SHP77 (cell line): ENCODE data around the gene PLB1.
"Not testable (repeated sequence)": the region's sequence is repeated elsewhere in the genome, so short reads cannot be mapped to it uniquely, and the experiment has no call there.

ENCODE experiments used
- DNase-seq, 2 experiments: peaks; one replicate each; lab custom pipeline; 2025; lab: John Stamatoyannopoulos, UW

PLB1 gene

DNA sequence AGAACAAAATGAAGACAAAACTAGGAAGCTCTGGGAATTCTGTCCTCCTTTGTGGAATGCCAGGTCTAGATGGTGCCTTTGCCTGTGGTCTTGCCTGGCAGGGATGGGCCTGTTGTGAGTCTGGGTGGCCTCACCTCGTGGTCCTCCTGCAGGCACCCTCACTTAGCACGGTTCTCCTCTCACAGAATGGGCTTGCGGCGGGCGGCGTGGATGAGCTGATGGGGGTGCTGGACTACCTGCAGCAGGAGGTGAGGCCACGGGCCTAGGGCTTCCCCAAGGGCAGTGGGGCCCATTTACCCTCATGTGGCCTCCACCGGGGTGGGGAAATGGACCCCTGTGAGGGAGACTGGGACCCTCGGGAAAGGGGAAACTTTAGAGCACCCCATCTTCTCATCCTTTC, 42.3 kb downstream of the PLB1 start:
- DNase-seq: no peak

DNA sequence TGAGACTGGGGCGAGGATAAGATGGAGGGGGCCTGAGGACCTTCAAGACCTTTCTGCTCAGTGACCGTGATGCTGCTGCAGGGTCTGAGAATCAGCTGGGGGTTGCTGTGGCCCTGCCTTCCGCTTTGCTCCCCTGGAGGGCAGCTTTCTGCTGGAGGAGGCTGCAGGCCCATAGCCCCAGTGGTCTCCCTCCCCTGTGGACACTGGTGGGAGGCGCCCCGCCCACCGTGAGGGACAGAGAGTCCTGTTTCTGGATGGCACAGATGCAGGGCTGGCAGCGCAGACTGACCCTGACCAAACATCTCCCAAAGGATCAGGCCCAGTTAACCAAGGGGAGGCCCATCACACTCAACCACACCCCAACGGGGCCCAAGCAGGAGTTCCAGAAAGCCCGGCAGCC, 42.8 kb downstream of the PLB1 start:
- DNase-seq: no peak

DNA sequence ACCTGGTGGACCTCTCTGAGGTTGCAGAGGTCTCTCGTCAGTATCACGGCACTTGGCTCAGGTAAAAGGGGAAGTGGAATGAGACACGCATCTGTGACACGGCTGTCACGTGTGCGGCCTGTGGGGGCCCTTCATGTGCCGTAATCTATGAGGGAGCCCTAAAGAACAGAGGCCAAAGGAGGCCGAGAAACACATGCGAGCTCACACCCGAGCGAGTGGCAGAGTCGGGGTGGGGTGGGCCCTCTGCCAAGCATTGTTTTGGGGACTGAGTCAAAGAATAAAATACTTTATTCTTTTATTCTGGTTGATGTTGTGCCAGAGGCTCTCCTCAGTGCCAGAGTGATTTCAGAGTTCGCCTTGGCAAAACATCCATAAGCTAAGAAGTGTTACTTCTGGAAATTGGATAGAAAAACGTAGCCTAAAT, 43.3 kb downstream of the PLB1 start:
- no peak for DNase-seq

DNA sequence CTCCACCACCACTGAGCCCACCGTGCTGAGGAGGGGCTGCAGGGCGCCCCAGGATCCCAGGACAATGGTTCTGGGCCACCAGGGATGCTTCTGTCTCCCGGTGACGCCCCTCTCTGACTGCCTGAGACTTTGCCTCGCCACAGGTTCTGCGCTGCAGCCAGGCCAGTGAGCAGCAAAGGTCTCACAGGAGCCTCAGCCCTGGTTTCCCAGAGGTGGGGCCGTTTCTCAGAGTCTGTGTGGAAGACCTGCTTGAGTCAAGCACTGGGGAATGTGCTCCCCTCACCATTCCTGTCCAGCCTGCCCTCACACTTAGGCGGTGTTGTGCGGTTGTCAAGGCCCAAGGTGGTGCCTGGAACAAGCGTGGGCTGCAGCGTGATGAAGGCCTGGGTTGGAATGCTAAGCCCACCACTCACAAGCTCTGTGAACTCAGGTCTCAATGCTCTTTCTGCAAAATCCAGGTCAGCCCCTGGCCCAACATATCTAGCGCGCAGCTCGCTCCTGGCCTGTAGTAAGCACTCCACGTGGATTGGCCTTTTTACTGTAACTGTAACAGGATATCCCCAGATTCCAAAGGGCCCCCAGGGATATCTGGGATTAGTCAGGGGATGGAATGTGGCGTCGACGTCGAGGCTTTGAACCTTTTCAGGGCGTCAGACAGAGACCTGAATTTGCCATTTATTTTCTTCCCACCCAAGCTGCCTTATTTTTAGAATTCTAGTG, 47.6 kb downstream of the PLB1 start:
- no peak for DNase-seq

DNA sequence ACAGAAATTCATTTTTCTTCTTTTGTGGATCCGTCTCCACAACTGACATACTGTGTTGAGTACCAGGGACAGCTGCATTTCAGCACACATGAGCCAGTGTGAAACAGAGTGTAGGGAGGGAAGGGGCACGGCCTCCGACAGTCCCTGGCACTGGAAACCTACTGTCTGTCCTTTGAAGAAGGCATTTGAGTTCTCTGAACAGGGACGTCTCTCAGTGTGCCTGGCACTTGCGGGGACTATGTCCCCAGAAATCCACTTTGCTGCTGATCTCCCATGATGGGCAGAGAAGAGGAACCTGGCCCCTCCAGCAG, 48.1 kb downstream of the PLB1 start:
- no peak for DNase-seq

DNA sequence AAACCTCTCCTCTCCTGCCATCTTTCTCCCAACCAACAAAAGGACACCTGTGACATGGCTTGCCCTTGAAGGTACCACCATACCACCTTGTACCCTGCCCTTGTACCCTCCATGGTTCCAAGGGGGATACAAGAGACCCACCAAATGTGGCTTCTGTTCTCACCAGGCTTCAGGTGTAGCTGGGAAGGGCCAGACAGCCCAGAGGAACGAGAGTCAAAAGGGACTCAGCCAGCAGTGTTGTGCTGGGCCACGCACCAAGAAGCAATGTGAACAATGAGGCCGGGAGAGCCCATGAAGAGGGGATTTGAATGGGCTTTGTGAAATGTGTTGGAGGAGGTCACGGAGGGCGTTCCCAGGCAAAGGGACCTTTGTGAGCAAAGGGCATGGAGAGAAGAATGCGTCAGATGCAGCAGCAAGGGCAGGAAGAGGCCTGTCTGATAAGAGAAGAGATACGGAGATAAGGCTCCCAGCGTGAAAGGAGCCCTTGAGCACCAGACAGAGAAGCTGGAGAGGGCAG, 48.6 kb downstream of the PLB1 start:
- no peak for DNase-seq

DNA sequence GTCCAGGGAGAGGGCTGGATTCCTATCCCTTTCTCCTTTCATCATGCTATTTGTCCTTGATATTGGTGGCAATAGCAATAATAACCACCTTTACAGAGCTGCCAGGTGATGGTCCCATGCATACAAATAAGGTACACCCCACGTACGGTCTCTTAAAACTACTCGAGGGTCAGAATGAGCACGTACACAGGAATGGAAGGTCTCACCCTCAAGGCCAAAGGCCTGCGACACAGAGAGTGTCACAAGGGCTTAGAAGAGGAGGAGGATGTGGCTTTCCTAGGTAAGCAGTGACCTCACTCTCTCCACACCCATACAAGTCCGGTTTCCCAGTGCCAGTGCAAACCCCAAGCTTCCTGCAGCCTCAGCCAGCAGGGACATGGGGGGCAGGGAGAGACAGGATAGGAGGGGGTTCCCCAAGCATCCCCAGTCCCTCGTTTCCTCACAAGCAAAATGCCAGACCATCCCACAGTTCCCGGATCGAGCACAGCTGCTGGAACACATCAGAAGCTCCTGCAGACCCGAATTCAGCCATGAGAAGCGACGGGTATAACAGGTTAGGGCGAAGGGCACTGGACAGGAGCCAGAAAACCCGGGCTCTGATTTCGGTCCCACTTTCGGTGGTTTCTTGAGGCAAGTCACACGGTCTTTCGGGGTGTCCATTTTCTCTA, 49.2 kb downstream of the PLB1 start:
- DNase-seq: no peak

DNA sequence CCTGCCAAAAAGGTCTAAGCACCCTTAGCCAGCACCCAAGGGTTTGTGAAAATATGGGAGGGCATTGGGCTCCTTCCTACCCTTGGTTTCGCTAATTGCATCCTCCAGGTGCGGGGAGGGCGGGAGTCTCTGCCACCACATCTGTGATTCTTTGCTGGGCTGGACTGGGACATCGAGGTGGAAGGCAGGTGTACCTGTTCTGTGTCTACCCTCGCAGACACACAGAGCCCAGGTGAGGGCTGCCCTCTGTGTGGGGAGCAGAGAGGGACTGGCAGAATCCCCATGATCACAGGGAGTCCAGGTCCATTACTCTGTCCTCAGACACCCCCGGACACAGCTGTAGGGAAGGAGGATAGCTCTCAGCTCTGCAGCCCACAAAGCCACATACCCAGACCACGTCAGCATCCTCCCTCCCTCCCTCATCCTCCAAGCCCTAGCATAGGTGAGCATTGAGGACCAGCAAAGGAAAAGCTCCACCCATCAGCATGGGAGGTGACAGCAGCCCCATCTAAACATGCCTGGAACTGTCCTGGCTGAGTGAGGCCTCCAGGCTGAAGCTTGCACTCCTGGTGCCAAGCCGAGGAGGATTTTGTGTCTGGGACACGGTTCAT, 49.8 kb downstream of the PLB1 start:
- no peak for DNase-seq

DNA sequence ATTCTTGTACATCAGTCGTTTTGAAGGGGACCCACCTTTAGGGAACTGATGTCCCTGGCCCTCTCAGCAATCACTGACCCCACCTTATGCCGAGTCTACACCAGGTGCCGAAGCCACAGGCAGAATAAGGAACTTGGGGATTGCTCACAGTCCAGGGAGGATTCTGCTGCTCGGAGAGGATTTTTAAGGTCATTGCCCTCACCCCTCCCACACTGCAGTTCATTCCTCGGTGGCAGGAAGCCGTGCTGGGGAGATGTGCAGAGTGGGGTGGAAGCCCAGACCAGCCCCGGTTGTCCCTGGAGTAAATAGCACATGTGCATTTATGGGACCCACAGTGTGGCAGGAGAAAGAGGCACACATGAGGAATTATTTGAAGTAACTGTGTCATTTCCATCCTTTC, 50.4 kb downstream of the PLB1 start:
- DNase-seq: no peak

DNA sequence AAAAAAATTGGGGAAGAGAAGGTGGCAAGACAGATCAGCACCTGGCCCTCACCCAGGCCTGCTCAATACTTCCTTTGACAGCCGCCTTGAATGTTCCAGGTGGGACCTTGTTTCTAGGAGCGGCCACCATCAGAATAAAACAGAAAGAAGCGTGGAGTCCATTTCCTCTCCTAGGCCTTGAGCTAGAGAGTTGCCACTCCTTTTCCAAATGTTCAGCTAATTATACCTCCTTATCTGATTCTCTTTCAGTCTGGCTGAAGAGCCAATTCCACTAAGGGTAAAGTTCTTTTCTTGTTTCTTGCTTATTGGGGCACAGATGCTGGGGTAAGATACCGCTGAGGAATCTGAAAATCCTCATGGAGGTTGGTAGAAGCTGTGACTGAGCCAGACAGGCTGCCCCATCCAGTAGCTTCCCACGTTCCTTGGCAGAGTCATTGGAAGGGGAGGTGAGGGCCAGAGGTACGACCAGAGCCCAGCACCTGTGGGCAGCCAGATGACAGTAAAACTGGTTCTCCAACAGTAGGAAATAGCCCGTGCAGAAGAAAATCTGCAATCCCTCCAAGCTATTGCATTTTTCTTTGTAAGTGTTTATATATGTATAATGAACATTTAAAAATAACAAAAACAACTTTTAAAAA, 51.5 kb downstream of the PLB1 start:
- DNase-seq: no peak

DNA sequence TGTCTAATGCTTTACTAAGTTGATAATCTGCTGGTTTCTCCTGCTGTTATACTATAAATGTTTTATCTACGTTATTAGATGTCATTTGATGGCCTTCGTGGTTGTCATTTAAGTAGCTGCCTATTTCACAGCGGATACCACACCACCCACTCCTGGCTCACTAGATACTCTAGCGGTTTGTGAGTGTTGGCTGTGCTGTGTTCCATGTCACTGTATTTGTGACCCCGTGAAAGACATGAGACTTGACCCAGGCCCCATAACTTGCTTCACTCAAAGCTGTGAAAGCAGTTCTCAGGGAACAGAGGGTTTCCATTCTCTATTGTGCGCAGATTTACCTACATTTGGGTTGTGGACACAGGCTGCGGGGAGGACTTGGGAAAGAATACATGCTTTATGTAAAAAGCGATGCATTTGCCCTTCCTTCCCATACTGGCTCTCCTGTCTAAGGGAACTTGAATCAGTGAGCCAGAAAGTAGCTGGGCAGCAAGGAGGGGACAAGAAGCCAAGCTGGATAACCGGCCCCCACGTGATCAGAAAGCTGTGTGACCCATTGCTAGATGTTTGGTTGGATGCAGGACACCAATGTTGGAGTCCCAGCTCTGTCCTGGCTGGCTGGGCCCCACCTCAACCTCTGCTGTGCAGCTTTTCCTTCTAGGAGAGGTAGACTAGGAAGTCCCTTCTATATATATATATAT, 52.2 kb downstream of the PLB1 start:
- DNase-seq: no peak

DNA sequence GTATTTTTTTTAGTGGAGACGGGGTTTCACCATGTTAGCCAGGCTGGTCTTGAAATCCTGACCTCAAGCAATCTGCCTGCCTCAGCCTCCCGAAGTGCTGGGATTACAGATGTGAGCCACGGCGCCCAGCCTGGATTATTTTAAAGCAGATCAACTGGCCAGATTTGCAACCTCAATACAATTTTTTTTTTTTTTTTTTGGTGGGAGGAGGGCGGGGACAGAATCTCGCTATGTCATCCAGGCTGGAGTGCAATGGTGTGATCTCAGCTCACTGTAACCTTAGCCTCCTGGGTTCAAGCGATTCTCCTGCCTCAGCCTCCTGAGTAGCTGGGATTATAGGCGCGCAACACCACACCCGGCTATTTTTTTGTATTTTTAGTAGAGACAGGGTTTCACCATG, 54.5 kb downstream of the PLB1 start:
- not testable (repeated sequence) for DNase-seq

DNA sequence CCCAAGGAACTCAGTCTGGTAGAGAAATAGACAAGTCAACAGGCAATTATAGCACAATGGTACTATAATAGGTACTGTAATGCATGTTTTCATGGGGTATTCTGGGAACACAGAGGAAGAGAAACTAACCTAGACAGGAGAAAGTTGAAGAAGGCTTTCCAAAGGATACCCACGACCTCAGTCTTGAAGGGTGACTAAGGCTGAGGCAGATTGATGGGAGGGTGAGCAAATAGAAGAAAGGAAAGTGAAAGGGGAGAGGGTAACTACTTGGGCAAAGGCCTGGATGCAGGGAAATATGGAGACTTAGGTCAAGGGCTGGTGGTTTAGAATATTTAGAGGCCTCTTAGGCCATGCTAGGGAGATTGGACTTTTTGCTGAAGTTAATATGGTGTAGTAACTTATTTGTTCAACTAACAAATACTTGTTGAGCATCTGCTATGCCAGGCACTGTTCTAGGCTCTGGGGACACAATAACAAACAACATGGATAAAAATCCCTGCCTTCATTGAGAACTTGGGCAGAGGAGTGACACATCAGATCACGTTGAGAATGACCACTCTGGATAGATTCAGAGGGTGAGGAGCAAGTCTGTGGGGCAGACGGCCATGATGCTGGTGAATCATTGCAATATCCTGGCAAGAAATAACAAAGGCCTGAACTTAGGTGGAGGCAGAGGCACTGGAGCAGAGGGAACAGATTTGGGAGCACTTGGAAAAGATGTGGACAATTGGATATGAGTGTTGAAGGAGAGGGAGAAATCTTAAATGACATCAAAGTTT, 56.4 kb downstream of the PLB1 start:
- no peak for DNase-seq

DNA sequence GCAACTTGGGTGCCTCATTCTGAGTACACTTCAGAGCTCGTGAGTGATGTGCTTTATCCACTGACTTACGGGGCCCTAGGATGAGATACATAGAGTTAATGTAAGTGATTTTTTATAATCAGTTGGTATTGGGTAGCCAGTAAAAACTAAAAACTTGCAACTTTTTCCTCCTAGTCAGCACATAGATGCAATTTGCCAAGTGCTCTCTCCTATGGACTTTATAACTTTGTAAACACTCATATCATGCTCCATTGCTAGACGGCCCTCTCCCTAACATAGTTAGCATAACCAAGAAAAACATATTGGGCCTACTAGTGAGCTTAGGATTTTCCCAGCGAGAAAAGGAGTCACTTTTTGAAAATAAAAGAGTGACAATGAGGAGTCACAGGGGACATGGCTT, 60.4 kb downstream of the PLB1 start:
- DNase-seq: no peak

DNA sequence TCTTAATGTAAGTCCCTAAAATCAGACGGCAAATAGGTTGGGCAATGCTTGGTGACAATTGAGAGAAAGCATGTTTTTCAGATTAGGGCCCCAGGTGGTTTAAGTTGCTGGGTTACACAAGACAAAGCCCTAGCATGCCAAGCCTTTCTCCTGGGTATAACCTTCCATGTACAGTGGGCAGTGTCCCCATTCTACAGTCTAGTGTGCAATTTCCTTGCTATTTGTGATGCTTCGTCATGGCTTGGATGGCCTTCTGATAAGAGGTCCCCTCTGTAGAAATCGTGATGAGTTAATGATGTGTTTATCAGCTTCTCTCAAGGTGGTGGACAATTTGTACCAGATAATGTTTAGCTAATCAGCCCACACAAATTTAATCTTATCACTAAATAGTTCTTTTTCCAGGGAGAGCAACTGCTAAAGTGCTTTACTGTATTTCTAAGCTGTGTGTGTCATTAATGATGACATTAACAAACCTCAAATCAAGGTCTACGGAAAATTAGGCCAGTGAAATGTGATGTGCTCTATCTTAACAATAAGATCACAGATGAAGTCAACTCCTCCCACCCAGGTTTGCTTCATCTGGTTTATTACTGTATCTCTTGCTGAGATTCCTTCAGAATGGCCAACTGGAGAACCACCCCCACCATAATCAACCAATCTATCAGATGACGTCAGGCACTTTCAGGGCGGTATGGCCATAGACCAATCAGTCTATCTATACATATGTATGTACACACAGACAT, 61.7 kb downstream of the PLB1 start:
- no peak for DNase-seq

DNA sequence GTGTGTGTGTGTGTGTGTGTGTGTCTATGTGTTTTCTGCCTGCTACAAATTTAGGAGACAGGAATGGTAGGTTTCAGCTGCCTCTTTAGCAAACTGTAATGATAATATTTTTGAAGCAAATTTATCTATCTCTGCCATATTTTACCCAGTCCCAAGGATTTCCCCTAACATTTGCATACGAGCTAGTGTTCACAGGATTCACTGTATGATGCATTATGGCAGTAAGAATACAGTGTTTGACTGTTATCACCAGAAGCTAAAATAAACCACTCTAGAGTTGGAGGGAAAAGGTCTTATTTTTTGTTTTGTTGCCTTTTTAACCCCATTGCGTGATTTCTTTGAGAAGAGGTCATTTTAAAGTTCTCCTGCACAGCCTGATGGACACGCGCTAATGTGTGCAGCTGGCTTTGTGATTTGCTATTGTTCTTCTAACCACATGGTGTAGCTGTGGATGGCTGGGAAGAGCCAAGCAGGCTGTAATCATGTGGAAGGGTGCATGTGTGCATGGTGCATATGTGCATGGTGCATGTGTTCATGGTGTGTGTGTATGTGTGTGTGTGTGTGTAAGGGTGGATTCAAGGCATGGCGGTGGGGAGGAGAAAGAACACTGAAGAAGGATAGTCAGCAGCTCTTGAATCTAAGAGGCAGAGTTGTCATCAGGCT, 62.4 kb downstream of the PLB1 start:
- no peak for DNase-seq

DNA sequence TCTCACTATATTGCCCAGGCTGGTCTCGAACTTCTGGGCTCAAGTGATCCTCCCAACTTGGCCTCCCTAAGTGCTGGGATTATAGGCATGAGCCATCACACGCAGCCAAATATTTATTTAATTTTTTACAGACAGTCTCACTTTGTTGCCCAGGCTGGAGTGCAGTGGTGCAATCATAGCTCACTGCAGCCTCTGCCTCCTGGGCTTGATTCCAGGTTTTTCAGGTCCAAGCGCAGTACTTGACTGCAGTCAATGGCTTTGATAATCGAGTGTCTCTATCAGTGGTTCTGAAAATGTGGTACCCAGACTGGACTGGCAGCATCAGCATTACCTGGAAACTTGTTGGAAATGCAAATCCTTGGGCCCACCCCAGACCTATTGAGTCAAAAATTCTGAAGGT, 63.1 kb downstream of the PLB1 start:
- DNase-seq: no peak

DNA sequence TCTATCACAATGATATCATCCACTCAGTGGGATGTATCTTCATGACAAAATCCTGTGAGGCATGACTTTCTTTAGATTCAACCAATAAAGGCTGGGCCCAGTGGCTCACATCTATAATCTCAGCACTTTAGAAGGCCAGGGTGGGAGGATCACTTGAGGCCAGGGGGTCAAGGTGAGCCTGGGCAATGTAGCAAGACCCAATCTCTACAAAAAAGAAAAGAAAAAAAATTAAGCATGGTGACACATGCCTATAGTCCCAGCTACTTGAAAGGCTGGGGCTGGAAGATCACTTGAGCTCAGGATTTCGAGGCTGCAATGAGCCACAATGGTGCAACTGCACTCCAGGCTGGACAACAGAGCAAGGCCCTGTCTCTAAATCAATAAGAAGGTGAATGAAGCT, 68.0 kb downstream of the PLB1 start:
- no peak for DNase-seq

DNA sequence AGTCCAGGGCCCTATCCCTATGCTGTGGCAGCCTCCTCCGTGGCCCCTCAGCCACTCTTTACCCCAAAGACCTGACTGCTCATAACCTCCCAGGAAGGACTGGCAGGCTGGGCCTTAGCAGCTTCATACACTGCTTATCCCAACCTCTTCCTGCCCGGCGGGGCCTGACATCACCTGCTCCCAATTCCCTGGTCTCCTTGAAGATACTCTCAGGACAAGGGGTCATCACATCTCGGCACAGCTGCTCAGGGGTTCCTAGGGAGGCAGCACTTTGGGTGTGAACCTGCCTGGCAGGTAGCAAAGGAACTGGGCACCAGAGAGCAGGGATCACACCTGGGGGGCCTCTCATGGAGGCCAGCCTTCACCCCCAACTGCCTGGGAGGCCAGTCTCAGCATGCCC, 68.5 kb downstream of the PLB1 start:
- no peak for DNase-seq

DNA sequence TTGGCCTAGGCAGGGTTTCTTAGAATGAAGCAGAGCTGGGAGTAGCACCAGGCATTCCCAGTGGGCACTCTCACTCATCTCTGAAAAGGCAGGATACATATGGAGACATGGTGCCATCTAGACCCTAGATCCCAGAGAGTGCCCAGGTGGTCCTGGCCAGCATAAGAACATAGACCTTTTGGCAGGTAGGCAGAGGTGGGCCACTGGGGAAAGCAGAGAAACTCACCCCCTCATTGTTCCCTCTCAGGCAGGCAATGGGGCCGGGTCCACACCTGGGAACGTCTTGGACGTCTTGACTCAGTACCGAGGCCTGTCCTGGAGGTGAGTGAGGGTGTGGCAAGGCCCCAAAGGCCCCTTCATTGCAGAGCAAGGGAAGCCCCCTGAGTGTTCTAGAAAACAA, 69.2 kb downstream of the PLB1 start:
- DNase-seq: no peak
